HL-60/S4 treated with retinoic acid at 250 ng/mL for 4 days and 3 days (cell line): ENCODE measurements around the gene GRK4.
"Not testable (repeated sequence)": the region's sequence is repeated elsewhere in the genome, so short reads cannot be mapped to it uniquely, and the experiment has no call there.

Experiments
- in situ Hi-C: fragments of 300-500 bp; cut with MboI; formaldehyde crosslinking; loops from 2 replicates; pipeline ENCODE4 v1.7.0; 2022; ENCODE audit warnings: low sequenced_read_pairs

The GRK4 gene

DNA sequence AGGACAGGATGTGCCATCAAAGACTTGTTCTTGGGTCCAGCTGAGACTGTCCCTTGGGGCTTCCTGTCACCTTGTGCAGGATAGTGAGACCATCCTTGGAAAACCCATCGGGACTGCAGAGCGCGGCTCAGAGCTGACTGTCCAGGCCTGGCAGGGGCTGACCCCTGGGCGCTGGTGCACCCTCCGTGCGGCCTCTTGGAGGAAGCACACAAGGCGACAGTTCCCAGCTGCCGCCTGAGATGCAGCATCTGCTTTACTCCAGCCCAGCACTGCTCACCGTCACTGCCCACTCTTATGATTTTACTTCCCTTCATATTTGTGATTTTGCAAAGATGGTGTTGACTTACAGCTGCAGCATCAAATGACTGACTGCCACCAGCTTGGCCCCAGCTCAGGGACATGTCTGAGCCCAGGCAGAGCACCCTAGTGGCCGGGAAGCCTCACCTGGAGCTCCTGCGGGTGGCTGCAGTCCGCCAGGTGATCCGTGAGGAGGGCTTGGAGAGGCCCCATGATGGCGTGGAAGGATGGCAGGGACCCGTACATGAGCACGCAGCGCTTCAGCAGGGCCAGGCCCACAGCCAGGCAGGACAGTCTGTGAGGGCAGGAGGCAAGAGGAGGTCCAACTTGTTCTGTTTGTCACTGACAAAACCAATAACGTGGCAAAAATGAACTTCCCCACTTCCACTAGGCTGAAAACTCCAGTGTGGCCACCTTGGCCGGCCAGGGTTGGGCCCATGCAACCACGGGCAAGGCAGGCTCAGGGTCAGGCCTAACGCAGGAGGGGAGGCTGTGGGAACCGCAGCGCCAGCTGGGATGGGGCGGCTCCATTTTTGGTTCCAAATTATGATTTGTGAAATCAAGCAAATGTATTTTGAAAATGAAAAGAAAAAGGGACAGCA is 22.0 kb upstream of the GRK4 start:
- in situ Hi-C loops: no loop called here

DNA sequence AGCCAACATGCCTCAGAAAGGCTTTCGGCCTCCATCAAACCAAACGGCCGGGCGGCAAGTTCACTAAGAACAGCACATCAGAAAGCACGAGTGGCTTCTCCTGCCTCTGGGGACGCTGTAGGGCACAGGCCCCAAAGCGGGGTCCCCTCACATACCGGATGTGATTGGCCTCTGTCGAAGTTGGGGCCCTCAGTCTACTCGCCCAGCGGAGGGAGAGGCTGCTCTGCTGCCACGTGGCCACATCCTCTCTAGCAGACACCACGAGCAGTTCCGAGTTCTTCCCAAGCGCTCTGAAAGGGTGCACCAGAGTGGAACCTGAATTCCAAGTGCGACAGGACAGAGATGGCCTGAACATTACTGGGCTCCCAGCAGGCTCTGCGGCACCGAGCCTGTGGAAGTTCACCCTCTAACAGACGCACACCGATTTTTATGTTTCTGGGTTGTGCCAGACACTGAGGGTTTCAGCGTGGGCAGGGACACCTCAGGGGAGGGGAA is 21.3 kb upstream of the GRK4 start:
- in situ Hi-C loops: no loop called here

GRCh38 chr4:2942532-2943363 is 20.6 kb upstream of the GRK4 start:
- in situ Hi-C loops: no loop called here

DNA sequence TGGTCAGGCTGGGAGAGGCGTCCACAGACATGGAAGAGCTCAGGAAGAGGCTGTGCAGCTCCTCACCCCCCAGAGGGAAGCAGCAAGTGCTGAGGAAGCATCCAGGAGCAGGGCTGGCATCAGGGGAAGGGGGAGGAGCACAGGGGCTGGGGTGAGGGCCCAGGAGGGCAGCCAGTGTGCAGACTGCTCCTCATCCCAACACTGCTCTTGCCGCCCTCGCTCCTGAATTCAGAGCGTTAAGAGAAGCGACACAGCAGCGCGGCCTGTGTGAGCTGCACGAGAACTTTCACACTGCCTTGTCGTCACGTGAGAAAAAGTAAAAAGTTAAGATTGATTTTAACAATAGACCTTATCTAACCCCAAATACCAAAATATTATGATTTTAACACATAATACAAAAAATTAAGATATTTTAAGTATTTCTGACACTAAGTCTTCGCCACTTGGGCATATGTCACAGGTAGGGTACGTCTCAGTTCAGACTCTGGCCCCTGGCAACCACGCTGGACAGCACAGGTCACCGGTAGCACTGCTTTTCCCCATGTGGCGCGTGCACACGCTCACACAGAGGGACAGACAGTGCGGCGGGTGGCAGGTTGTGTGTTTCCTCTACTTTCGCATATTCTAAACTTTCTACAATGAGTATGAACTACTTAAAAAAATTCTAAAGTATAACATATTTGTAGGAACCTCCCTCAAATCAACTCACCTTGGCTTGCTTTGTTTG is 19.8 kb upstream of the GRK4 start:
- in situ Hi-C loops: no loop called here

DNA sequence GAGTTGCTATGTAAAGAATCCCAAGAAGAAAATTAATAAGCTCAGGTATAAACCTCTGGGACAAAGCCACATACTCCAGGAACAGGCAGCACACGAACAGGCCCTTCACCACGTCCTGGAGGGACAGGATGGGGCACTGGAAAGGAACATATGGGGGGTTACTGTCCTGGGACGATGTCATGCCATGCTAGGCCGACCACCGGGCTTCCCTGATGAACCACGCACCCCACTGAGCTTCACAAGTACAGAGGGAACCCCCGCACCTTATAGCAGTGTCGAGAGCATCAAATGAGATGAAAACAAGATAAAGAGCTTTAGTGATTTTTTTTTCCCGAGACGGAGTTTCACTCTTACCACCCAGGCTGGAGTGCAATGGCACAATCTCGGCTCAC is 19.3 kb upstream of the GRK4 start:
- in situ Hi-C loops: no loop called here

- in situ Hi-C loops: no loop called here
These were observed 18.5 kb upstream of the GRK4 start for GRCh38 chr4:2944586-2945526.

GRCh38 chr4:2945619-2946604 is 17.5 kb upstream of the GRK4 start:
- in situ Hi-C loops: not testable (repeated sequence)

GRCh38 chr4:2946812-2947600 is 16.4 kb upstream of the GRK4 start:
- in situ Hi-C loops: no loop called here

GRCh38 chr4:2947926-2948325 is 15.4 kb upstream of the GRK4 start:
- in situ Hi-C loops: no loop called here

GRCh38 chr4:2948895-2949781 is 14.2 kb upstream of the GRK4 start:
- in situ Hi-C loops: no loop called here

- in situ Hi-C loops: no loop called here
These were observed 13.6 kb upstream of the GRK4 start for GRCh38 chr4:2949782-2950125.

- in situ Hi-C loops: no loop called here
These were observed 13.0 kb upstream of the GRK4 start for GRCh38 chr4:2950221-2950989.

- in situ Hi-C loops: no loop called here
These were observed 9.9 kb upstream of the GRK4 start for GRCh38 chr4:2953496-2953895.

DNA sequence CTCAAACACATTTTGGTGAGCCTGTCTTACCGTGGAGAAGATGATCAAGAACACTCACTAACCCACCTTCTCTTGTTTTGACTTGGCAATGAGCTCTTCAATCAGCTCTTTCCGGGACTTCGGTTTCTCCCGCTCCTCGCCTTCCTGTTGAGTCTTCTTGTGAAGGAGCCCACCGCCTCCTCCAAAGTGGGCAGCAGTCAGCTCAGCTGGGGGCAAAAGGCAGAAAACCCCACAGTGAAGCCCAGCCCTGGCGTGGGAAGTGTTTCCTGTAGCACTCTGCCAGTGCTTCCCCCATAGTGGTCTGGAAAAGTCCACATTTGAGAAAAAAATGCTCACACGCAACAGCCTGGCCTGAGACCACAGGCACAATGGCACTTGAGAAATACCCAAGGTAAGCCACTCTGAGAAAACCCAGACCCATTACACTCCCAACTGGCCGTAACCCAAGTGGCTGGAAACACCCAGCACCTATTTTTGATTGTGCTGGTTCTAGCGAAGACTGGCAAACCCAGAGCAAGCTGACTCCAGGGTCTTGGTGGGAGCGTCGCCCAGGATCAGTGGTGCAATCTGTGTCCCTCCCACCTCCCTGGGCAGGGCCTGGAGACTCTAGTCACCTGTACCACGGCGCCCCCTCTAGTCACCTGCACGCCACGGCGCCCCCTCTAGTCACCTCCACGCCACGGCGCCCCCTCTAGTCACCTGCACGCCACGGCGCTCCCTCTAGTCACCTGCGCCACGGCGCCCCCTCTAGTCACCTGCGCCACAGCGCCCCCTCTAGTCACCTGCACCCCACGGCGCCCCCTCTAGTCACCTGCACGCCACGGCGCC is 8.8 kb upstream of the GRK4 start:
- in situ Hi-C loops: no loop called here

DNA sequence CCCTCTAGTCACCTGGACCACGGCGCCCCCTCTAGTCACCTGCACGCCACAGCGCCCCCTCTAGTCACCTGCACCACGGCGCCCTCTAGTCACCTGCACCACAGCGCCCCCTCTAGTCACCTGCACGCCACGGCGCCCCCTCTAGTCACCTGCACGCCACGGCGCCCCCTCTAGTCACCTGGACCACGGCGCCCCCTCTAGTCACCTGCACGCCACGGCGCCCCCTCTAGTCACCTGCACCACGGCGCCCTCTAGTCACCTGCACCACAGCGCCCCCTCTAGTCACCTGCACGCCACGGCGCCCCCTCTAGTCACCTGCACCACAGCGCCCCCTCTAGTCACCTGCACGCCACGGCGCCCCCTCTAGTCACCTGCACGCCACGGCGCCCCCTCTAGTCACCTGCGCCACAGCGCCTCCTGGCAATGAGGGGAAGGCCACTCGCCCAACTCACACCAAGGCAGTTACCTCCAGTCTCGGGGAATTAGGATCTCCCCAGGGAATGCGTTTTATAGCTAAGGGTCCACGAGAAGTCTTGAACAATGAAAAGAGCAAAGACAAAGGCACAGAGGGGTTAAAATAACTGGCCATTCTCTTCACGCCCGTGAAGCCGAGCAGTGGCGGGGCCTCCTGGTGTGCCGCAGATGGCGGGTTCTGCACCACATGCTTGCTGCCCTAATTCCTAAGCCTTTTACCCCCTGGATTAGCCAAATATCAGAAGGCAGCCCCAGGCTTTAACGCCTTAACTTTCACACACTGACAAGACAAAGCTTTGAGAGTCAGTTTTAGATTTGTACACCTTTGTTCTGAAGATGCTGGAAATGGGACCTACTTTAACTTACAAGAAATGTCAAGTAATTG is 8.0 kb upstream of the GRK4 start:
- in situ Hi-C loops: not testable (repeated sequence)
